HEK293 (cell line): ENCODE results near the gene AURKAIP1.

Source experiments
- BCL11B ChIP-seq: fragments of 450-650 bp; formaldehyde crosslinking; IDR thresholded peaks from 2 replicates; pipeline ENCODE4 v1.5.1; 2016; ENCODE audit warnings: low read depth, missing biosample characterization, missing genetic modification characterization
- EGR2 ChIP-seq: fragments of 450-650 bp; formaldehyde crosslinking; IDR thresholded peaks from 2 replicates; pipeline ENCODE4 v1.5.1; 2016; ENCODE audit warnings: low read depth, missing biosample characterization, missing genetic modification characterization
- GLIS1 ChIP-seq: fragments of 450-650 bp; formaldehyde crosslinking; IDR thresholded peaks from 2 replicates; pipeline ENCODE4 v1.5.1; 2016; ENCODE audit warnings: missing biosample characterization, missing genetic modification characterization
- GLIS2 ChIP-seq: fragments of 450-650 bp; formaldehyde crosslinking; IDR thresholded peaks from 2 replicates; pipeline ENCODE4 v1.5.1; 2016; ENCODE audit warnings: missing biosample characterization, missing genetic modification characterization
- IKZF3 ChIP-seq: fragments of 450-650 bp; IDR thresholded peaks from 2 replicates; pipeline ENCODE4 v1.5.0; 2018; ENCODE audit warnings: missing biosample characterization, mild to moderate bottlenecking, missing genetic modification characterization, moderate library complexity
- KLF1 ChIP-seq: fragments of 450-650 bp; formaldehyde crosslinking; IDR thresholded peaks from 2 replicates; pipeline ENCODE4 v1.5.1; 2016; ENCODE audit warnings: missing biosample characterization, missing genetic modification characterization
- KLF16 ChIP-seq: fragments of 450-650 bp; formaldehyde crosslinking; IDR thresholded peaks from 2 replicates; pipeline ENCODE4 v1.5.1; 2017; ENCODE audit warnings: missing biosample characterization, missing genetic modification characterization
- SALL2 ChIP-seq: fragments of 450-650 bp; formaldehyde crosslinking; IDR thresholded peaks from 2 replicates; pipeline ENCODE4 v1.5.0; 2017; ENCODE audit warnings: missing biosample characterization, mild to moderate bottlenecking, missing genetic modification characterization, borderline replicate concordance
- ZBTB8A ChIP-seq: fragments of 450-650 bp; formaldehyde crosslinking; IDR thresholded peaks from 2 replicates; pipeline ENCODE4 v1.5.1; 2016; ENCODE audit warnings: missing biosample characterization, missing genetic modification characterization
- ZFHX2 ChIP-seq: fragments of 450-650 bp; formaldehyde crosslinking; conservative IDR thresholded peaks from 2 replicates; pipeline ENCODE4 v1.5.1; 2016; ENCODE audit warnings: missing biosample characterization, missing genetic modification characterization
- ZNF23 ChIP-seq: fragments of 450-650 bp; formaldehyde crosslinking; IDR thresholded peaks from 2 replicates; pipeline ENCODE4 v1.5.1; 2016; ENCODE audit warnings: missing biosample characterization, missing genetic modification characterization, borderline replicate concordance
- ZNF433 ChIP-seq: fragments of 450-650 bp; formaldehyde crosslinking; IDR thresholded peaks from 2 replicates; pipeline ENCODE4 v1.5.1; 2016; ENCODE audit warnings: missing biosample characterization, missing genetic modification characterization, low read depth
- ZNF501 ChIP-seq: fragments of 450-650 bp; formaldehyde crosslinking; IDR thresholded peaks from 2 replicates; pipeline ENCODE4 v1.5.1; 2016; ENCODE audit warnings: missing biosample characterization, missing genetic modification characterization
- ZNF555 ChIP-seq: fragments of 450-650 bp; formaldehyde crosslinking; conservative IDR thresholded peaks from 2 replicates; pipeline ENCODE4 v1.5.1; 2017; ENCODE audit warnings: missing biosample characterization, mild to moderate bottlenecking, missing genetic modification characterization, inconsistent platforms
- ZNF600 ChIP-seq: fragments of 450-650 bp; formaldehyde crosslinking; IDR thresholded peaks from 2 replicates; pipeline ENCODE4 v1.5.1; 2016; ENCODE audit warnings: missing biosample characterization, missing genetic modification characterization
- ZNF629 ChIP-seq: fragments of 450-650 bp; formaldehyde crosslinking; IDR thresholded peaks from 2 replicates; pipeline ENCODE4 v1.5.1; 2017; ENCODE audit warnings: missing biosample characterization, missing genetic modification characterization
- ZNF843 ChIP-seq: fragments of 450-650 bp; formaldehyde crosslinking; IDR thresholded peaks from 2 replicates; pipeline ENCODE4 v1.5.1; 2016; ENCODE audit warnings: missing biosample characterization, missing genetic modification characterization
- TF ChIP-seq, protein P1 (sequence below): fragments of 450-650 bp; formaldehyde crosslinking; IDR thresholded peaks from 2 replicates; pipeline ENCODE4 v1.5.1; 2016; ENCODE audit warnings: missing biosample characterization, missing genetic modification characterization, borderline replicate concordance
- TF ChIP-seq, protein P2 (sequence below): fragments of 450-650 bp; formaldehyde crosslinking; IDR thresholded peaks from 2 replicates; pipeline ENCODE4 v1.5.1; 2016; ENCODE audit warnings: missing biosample characterization, missing genetic modification characterization
- TF ChIP-seq, protein P3 (sequence below): fragments of 450-650 bp; formaldehyde crosslinking; optimal IDR thresholded peaks from 2 replicates; pipeline ENCODE3; 2016; ENCODE audit warnings: missing biosample characterization, mild to moderate bottlenecking, missing genetic modification characterization
- TF ChIP-seq, protein P4 (sequence below): fragments of 450-650 bp; formaldehyde crosslinking; IDR thresholded peaks from 2 replicates; pipeline ENCODE4 v1.5.1; 2016; ENCODE audit warnings: missing biosample characterization, missing genetic modification characterization
- TF ChIP-seq, protein P5 (sequence below): fragments of 450-650 bp; formaldehyde crosslinking; IDR thresholded peaks from 2 replicates; pipeline ENCODE4 v1.5.1; 2016; ENCODE audit warnings: missing biosample characterization, missing genetic modification characterization
- TF ChIP-seq, protein P6 (sequence below): fragments of 450-650 bp; formaldehyde crosslinking; IDR thresholded peaks from 2 replicates; pipeline ENCODE4 v1.5.1; 2017; ENCODE audit warnings: missing biosample characterization, missing genetic modification characterization
- TF ChIP-seq, protein P7 (sequence below): fragments of 450-650 bp; formaldehyde crosslinking; IDR thresholded peaks from 2 replicates; pipeline ENCODE4 v1.5.1; 2016; ENCODE audit warnings: missing biosample characterization, missing genetic modification characterization, low read depth

The AURKAIP1 gene

DNA sequence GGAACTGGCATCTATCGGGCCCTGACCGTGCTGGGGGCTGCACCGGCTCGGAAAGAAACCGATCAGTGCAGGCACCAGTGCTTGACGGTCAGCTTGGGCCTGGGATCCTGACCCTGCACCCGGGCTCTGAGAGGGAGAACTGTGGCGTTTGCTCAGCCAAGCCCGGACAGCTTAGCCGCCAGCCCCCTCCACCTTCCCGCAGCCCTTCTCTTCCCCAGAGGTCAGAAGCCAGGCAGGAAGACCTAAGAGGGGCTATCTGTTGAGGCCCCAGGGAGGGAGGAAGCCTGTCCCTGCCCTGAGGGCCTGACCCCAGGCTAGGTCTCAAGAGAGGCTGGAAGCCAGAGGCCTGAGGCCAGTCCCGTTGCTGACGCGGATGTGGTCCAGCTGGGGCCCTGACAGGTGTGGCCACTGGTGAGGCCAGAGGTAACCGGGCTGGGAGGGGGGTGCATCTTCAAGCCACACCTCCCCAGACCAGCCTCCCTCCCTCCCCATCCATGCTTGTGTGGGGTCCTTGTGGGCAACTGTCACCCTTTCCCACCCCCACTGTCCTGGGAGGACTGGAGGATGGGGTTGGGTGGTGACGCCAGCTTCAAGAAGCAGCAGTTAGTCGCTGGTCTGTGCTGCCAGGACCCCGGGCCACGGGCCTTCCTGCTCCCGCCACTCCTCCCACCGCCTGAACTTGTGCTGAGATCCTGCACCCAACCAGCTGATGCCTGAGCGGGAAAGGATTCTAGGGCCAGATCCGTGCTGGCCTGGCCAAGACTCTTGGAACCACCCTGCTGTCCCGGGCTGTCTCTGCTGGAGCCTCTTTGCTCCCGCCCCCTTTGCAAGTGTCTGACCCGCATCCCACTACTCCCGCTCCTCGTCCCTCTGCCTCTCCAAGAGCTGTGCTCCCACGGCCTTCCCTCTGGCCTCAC is 23.2 kb downstream of the AURKAIP1 start (continued):
- TF ChIP-seq, protein P1, sequence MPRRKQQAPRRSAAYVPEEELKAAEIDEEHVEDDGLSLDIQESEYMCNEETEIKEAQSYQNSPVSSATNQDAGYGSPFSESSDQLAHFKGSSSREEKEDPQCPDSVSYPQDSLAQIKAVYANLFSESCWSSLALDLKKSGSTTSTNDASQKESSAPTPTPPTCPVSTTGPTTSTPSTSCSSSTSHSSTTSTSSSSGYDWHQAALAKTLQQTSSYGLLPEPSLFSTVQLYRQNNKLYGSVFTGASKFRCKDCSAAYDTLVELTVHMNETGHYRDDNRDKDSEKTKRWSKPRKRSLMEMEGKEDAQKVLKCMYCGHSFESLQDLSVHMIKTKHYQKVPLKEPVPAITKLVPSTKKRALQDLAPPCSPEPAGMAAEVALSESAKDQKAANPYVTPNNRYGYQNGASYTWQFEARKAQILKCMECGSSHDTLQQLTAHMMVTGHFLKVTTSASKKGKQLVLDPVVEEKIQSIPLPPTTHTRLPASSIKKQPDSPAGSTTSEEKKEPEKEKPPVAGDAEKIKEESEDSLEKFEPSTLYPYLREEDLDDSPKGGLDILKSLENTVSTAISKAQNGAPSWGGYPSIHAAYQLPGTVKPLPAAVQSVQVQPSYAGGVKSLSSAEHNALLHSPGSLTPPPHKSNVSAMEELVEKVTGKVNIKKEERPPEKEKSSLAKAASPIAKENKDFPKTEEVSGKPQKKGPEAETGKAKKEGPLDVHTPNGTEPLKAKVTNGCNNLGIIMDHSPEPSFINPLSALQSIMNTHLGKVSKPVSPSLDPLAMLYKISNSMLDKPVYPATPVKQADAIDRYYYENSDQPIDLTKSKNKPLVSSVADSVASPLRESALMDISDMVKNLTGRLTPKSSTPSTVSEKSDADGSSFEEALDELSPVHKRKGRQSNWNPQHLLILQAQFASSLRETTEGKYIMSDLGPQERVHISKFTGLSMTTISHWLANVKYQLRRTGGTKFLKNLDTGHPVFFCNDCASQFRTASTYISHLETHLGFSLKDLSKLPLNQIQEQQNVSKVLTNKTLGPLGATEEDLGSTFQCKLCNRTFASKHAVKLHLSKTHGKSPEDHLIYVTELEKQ (tag by site-specific recombination), result no peak
- TF ChIP-seq BCL11B (tag by site-specific recombination) (peak; percentile 73), ZNF433 (tag by site-specific recombination) (no peak), SALL2 (tag by site-specific recombination) (no peak), ZBTB8A (tag by site-specific recombination) (no peak; the same call in 1 of the 2 replicates), ZNF501 (tag by site-specific recombination) (no peak), KLF16 (no peak), ZNF23 (tag by site-specific recombination) (no peak), ZFHX2 (peak; percentile 32; the same call in 1 of the 2 replicates), GLIS1 (tag by site-specific recombination) (0 out of 2 replicates have a peak, but pooled peaks have one; percentile 22), ZNF555 (tag by site-specific recombination) (no peak), ZNF629 (tag by site-specific recombination) (0 out of 2 replicates have a peak, but pooled peaks have one; percentile 11), EGR2 (tag by site-specific recombination) (peak; percentile 48; the same call in 1 of the 2 replicates), ZNF843 (tag by site-specific recombination) (no peak), GLIS2 (tag by site-specific recombination) (0 out of 2 replicates have a peak, but pooled peaks have one; percentile 51), KLF1 (tag by site-specific recombination) (no peak), ZNF600 (peak; percentile 96), IKZF3 (tag by site-specific recombination) (0 out of 2 replicates have a peak, but pooled peaks have one; percentile 22)
- TF ChIP-seq, protein P2, sequence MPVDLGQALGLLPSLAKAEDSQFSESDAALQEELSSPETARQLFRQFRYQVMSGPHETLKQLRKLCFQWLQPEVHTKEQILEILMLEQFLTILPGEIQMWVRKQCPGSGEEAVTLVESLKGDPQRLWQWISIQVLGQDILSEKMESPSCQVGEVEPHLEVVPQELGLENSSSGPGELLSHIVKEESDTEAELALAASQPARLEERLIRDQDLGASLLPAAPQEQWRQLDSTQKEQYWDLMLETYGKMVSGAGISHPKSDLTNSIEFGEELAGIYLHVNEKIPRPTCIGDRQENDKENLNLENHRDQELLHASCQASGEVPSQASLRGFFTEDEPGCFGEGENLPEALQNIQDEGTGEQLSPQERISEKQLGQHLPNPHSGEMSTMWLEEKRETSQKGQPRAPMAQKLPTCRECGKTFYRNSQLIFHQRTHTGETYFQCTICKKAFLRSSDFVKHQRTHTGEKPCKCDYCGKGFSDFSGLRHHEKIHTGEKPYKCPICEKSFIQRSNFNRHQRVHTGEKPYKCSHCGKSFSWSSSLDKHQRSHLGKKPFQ (tag by site-specific recombination), result no peak
- TF ChIP-seq, protein P3, sequence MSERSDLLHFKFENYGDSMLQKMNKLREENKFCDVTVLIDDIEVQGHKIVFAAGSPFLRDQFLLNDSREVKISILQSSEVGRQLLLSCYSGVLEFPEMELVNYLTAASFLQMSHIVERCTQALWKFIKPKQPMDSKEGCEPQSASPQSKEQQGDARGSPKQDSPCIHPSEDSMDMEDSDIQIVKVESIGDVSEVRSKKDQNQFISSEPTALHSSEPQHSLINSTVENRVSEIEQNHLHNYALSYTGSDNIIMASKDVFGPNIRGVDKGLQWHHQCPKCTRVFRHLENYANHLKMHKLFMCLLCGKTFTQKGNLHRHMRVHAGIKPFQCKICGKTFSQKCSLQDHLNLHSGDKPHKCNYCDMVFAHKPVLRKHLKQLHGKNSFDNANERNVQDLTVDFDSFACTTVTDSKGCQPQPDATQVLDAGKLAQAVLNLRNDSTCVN, result no peak
- TF ChIP-seq, protein P4, sequence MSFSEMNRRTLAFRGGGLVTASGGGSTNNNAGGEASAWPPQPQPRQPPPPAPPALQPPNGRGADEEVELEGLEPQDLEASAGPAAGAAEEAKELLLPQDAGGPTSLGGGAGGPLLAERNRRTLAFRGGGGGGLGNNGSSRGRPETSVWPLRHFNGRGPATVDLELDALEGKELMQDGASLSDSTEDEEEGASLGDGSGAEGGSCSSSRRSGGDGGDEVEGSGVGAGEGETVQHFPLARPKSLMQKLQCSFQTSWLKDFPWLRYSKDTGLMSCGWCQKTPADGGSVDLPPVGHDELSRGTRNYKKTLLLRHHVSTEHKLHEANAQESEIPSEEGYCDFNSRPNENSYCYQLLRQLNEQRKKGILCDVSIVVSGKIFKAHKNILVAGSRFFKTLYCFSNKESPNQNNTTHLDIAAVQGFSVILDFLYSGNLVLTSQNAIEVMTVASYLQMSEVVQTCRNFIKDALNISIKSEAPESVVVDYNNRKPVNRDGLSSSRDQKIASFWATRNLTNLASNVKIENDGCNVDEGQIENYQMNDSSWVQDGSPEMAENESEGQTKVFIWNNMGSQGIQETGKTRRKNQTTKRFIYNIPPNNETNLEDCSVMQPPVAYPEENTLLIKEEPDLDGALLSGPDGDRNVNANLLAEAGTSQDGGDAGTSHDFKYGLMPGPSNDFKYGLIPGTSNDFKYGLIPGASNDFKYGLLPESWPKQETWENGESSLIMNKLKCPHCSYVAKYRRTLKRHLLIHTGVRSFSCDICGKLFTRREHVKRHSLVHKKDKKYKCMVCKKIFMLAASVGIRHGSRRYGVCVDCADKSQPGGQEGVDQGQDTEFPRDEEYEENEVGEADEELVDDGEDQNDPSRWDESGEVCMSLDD (tag by site-specific recombination), result no peak; the same call in 1 of the 2 replicates
- TF ChIP-seq, protein P5, sequence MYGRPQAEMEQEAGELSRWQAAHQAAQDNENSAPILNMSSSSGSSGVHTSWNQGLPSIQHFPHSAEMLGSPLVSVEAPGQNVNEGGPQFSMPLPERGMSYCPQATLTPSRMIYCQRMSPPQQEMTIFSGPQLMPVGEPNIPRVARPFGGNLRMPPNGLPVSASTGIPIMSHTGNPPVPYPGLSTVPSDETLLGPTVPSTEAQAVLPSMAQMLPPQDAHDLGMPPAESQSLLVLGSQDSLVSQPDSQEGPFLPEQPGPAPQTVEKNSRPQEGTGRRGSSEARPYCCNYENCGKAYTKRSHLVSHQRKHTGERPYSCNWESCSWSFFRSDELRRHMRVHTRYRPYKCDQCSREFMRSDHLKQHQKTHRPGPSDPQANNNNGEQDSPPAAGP (tag by site-specific recombination), result no peak
- TF ChIP-seq, protein P6, sequence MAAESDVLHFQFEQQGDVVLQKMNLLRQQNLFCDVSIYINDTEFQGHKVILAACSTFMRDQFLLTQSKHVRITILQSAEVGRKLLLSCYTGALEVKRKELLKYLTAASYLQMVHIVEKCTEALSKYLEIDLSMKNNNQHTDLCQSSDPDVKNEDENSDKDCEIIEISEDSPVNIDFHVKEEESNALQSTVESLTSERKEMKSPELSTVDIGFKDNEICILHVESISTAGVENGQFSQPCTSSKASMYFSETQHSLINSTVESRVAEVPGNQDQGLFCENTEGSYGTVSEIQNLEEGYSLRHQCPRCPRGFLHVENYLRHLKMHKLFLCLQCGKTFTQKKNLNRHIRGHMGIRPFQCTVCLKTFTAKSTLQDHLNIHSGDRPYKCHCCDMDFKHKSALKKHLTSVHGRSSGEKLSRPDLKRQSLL (tag by site-specific recombination), result no peak
- TF ChIP-seq, protein P7, sequence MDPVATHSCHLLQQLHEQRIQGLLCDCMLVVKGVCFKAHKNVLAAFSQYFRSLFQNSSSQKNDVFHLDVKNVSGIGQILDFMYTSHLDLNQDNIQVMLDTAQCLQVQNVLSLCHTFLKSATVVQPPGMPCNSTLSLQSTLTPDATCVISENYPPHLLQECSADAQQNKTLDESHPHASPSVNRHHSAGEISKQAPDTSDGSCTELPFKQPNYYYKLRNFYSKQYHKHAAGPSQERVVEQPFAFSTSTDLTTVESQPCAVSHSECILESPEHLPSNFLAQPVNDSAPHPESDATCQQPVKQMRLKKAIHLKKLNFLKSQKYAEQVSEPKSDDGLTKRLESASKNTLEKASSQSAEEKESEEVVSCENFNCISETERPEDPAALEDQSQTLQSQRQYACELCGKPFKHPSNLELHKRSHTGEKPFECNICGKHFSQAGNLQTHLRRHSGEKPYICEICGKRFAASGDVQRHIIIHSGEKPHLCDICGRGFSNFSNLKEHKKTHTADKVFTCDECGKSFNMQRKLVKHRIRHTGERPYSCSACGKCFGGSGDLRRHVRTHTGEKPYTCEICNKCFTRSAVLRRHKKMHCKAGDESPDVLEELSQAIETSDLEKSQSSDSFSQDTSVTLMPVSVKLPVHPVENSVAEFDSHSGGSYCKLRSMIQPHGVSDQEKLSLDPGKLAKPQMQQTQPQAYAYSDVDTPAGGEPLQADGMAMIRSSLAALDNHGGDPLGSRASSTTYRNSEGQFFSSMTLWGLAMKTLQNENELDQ (tag by site-specific recombination), result no peak
